A172 (cell line): ENCODE measurements around the gene CERK. TPM values are rescaled to one million over a fixed set of nuclear protein-coding genes. Genes with fewer than 3 reads are reported as not detected.

Experiments used
- DNase-seq: peaks from one replicate; pipeline ENCODE4 v3.0.0-alpha.2; 2015; ENCODE audit warnings: low spot score
- total RNA-seq: library from RNA; depleted of rRNA; stranded (reverse); fragments of >200 nt; shearing (Covaris generic); gene quantifications from 2 replicates; pipeline ENCODE4 v1.2.3, GENCODE V29; 2014

CERK gene
- total RNA-seq, 1 experiment from 2014 or later, result 34.9 TPM

DNA sequence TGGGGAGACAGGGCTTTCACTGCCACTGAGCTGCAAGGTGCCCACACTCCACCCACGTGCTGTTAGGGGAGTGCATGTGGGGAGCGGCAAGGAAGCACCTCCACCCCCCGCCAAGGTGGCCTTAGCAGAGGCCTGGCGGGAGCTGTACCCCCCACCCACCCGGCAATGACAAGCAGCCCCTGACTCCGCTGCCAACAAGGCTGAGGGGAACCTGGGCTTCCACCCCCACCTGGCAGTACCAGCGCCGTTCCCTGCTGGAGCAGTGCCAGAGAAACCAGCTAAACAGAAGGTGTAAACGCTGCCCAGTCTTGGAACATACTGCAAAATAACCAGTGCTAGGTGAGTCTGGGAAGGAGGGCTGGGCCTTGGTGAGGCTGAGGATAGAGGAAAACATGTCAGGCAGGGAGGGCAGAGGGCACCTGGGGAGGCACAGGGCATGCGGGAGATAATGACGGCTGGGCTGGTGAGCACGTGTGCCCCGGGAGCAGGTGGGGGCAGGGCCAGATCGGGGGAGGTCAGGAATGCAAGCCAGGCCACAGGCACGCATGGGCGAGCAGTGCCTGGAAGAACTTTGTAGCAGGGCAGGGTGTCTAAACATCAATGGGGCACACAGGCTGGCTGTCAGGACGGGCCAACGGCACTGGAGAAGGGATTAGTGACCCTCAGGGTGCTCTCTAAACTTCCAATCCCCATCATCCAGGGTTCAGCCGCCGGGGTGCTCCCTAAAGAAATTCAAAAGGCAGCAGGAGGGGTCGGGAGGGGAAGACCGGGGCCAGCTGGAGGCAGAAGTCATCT lies 6.6 kb downstream of the CERK start:
- no peak for DNase-seq

DNA sequence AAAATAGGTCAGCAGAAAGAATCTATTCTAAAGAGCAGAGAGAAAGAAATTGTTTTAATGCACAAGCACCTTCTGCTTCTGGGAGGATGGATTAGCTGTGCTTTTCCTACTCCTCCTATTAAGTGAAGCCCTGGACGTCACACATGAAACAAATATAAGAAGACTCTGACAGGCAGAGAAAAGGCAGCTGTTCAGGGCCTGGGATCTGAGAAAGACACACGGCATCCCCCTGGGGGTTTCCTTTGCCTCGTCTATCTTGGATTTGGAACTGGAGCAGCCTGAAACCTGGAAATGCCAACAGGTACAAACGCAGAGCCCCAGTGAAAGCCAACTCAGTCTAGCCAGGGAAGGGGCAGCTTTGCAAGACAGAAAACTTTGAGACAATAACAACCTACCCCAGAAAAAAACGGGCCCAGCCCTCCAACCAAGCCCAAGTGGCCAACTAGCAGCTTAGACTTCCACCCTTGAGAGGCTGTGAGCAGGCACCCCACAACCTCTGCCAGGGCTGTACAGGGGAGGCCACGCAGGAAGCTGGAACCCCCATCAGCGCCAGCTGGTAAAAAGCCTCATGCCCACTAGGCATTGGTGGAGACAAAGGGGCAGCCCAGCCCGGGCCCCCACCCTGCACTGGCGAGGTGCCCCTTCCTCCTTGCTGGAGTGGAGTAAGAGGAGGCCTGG lies 7.3 kb downstream of the CERK start:
- DNase-seq, result no peak

DNA sequence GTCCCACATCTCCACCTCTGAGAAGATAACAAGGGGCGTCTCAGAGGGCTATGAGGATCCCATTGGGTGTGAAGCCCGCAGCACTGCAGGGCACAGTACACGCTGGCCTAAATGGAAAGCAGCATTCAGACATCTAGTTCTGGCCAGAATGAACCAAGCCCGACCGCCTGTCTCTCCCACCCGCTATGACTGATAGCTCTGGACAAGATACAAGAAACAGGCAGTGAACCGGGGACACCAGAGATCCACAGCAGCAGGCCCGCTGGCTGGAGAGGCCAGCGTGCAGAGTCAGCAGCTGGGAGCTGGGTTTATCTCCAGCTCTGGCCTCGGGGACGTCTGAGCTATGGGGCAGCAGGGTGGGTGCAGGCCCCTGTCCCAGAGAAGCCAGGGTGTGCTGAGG lies 9.6 kb downstream of the CERK start:
- no peak for DNase-seq

DNA sequence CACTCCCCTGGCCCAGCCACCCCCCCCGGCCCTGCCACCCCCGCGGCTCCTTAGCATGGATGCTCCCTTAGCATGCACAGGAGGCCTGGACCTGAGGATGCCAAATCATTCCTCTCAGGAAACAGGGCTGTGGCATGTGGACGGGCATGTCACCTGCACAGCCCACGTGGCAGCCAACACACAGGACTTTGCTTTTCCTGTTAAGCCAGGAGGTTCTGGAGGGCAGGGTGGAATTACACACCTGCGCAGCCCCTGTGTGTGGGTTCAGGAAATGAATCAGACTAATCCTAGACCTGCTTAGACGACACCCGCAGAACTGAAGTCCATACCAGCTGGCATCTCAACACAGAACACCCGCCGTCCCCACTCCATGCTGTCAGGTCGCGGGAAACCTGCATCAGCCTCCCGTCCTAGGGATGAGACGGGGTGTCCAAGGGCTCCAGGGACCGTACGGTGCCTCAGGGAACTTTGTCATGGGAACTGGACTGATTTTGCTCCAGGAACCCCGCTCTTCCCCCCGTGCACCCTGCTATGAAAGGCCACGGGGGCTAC lies 10.2 kb downstream of the CERK start:
- no peak for DNase-seq

DNA sequence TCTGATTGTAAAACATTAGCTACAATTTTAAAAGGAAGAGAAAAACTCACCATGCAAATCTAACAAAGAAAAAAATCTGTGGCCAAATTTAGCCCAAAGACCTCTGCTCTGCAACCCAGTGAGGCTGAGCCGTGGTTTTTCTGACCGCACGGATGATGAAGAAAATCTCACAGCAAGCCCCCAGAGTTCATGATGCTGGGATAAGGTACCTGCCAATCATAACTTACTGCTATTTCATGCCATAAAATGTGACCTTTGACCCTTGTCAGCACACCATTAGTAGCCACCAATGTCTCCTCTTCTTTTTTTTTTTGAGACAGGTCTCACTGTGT lies 11.1 kb downstream of the CERK start:
- DNase-seq, result no peak

DNA sequence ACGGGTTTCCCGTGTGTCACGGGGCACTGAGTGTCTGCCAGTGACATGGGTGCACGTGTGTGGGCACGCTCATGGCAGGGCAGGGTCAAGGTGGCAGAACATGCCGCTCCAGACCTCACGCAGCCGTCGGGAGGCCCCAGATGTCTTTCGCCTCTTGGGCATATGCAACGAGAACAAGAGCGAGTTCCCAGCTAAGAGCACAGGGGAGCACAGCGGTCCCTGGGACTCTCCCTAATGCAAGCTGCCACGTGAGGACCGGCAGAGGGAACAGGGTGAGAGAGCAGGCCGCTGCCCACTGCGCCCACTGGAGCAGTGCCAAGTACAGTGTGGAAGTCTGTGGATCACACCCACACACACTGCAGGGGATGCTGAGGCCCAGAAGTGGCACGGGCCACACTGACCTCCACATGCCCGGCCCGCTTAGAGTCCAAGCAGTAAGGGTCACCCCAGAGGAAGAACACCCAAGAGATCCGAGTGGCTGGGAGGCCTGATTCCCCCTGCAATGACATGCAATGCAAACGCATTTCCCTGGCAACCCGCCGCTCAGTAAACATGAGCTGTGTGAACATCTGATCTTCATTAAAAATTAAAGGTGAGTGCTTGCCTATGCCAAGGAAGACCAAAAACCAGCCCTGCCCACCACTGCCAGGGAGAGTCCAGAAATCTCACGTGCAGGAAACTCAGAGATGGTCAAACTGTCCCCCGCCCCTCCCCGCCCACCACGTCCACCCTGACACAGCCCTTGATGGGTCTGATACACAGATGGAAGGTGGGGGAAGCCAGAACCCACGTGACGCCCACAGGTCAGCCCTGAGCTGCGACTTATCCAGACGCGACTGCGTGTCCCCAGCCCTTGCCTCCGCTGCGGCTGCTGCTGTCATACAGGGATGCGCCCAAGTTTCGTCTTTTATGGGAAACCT lies 11.7 kb downstream of the CERK start:
- no peak for DNase-seq

DNA sequence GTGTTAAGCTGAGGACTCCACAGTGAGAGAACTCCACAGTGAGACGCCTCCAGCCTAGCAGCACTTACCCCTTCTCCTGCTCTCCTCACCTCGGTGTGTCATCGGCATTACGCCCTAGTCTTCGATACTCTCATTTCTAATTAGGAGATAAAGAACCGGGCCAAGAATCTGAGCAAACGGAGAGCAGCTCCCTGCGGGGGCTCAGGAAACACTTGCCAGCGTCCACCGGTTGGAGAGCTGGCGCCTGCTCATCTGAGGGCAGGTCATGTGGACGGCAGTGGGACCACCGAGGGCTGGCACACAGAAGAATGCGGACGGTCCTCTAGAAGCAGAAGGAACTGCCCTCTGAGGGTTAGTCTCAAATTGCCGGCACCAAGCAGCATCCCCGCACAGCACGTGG lies 13.0 kb downstream of the CERK start:
- DNase-seq, result no peak

DNA sequence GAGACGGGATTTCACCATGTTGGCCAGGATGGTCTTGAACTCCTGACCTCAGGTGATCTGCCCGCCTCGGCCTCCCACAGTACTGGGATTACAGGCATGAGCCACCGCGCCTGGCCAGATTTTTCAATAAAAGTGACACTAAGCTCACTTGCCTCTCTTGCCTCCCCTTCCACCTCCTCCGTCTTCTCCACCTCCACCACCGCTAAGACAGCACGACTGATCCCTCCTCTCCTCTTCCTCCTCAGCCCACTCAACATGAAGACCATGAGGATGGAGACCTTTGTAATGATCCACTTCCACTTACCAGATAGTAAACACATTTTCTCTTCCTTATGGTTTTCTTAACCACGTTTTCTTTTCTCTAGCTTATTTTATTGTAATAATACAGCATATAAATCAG lies 14.2 kb downstream of the CERK start:
- no peak for DNase-seq

DNA sequence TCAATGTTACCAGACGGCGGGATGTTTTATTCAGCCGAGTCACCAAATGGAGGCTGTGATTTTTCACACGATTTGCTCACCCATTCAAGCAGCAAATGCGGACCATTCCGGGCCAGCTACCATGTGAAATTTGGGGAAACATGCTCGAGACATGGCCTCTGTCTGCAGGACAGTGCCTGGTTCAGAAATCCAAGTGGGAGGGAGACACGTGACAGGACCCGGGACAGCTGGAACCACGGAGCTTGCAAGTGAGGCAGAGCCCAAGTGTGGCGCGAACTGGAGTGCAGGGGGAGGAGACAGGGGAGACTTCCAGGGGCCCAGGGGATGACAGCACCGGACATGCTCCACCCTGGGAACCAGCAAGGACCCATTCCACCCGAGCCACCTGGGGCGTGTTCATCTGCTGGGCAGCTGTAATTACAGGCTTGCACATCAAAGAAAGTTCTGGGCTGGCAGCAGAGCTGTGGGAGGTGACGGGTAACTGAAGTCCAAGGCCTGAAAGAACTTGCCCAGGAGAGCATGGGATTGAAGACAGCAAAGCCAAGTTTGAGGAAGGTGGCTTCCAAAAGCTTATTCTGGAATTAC lies 16.5 kb downstream of the CERK start:
- no peak for DNase-seq

DNA sequence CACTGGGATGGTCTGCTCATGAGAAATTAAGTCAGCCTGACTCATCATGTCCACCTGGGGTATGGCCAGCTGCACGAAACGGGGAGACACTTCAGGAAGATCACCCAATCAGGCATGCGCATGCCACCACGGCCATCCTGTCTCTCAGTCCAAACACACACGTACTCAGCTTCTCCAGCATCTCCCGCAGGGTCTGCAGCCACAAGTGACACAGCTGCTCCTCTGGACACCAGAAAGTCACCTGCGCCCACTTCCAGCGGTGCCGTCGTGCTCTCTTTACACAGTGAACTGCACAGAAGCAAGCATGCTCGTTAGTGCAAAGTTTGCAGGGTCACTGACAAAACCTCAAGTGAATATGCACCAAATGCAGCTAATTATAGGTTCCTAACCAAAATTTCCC lies 18.1 kb downstream of the CERK start:
- DNase-seq, result no peak

DNA sequence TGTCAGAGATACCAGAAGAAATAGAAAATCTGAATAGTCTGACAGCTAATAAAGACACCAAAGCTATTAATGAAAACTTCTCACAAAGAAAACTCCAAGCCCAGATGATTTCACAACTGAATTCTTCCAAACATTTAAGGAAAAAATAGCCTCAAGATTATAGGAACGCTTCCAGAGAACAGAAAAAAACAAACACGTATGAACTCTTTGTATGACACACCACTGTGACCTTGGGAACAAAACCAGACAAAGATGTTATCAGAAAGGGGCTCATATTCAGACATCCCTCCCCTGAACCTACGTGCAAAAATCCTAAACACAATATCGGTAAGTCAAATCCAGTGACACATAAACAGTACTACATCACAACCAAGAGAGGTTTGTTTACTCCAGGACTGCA lies 23.5 kb downstream of the CERK start:
- DNase-seq, result no peak

DNA sequence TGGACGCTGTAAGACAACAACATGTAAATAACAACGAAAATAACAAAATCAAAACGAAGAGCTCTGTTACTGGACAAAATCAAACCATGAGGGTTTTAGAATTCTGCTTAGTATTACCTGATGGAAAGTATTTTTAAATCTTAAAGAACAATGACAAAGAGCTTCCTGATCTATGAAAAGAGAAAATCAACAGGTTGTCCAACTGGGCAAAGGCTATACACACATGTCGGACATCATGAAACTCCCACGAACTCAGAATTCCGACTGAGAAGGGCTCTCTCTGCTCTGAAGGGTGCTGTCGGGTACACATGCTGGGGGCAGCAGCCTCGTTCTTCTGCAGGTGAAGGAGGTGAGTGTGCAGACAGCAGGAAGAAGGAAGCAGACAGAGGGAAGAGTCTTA lies 25.8 kb downstream of the CERK start:
- DNase-seq, result no peak

DNA sequence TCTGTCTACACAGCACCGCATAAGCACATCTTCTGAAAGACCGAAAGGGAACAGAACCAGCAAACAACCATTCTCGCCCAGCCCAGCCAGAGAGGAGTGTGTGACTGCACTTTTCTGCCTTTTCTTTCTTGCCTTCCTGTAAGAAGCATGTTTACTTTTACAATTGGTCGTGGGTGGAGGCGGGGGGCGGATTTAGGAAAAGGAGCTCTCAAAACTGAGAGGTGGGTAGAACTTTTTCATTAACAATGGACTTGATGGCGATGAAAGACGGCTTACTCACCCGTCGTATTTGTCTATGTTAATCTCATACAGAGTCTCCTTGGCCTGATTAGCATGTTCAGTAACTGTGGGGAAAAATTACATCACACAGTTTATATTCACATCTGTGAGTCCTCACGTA lies 27.2 kb downstream of the CERK start:
- DNase-seq, result no peak

DNA sequence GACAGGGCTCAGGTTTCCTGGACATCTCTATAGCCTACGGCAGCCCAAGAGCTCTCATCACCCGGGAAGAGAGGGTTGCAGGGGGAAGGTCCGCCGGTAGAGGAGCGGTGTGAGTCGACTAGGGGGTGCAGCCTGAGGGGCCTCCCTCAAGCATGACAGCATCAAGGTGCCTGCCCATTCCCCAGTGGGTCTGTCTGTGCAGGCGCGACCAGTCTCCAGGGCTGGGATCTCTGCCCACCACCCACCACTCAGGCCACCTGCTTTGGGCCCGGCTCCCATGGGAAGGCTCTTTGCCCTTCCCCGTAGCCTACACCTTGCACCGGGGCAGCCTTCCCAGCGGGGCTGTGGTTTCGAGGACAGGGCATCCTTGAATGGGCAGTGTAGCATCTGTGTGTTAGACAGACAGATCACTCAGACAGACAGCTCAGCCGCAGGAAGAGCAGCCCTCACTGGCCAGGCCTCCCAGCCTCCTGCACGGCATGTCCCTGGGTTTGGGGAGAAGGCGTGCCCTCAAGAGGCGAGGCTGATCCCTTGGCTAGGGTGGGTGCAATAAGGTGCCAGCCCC lies 29.2 kb downstream of the CERK start:
- DNase-seq, result no peak

DNA sequence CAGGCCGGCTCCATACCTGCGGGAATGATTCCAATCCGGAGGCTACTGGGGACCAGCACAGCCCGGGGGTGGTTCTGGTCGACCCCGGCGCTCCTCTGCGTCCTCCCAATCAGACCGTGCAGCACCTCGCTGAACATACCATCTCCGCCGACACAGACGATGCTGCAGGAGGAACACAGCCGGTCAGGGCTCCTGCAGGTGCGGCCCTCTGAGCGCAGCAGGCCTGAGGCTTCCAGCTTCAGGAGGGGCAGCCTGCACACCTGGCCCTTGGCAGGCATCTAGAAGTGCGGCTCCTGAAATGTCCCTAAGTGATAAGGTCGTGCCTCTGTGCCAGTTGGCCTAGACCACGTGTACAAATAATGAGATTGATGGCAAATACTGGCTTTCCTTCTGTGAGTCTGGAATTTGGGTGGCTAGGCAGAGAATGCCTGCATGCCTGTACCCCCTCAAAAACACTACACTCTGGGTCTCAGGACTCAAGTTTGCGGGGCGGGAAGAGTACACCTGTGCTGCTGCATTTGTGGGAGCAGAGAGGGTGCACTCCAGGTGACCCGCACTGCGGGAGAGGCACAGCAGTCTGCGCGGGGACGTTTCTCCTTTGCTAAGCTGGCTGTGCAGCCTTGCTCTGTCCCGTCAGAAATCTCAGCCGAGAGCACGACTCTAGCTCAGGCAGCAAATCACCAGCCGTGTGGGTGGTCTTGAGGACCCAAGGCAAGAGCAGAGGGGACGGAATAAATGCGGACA lies 30.1 kb downstream of the CERK start:
- DNase-seq, result no peak

DNA sequence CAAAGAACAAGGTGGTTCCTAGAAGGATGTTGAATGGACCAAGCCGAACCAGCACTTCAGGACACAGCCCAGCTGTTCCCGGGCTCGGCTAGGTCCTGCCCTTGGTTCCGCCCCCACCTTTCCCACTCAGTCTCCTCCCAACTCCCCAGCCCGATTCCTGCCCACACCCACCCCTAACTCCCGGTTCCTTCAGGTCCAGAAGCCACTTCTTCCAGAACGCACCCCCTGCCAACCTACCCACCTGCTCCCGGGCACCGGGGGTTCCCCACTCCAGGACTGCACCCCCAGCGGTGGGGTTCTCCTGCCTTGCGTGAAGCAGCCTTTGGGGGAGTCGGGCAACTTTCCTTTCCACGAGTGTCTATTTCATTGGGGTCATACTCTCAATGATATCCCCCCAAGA lies 30.7 kb downstream of the CERK start:
- no peak for DNase-seq

DNA sequence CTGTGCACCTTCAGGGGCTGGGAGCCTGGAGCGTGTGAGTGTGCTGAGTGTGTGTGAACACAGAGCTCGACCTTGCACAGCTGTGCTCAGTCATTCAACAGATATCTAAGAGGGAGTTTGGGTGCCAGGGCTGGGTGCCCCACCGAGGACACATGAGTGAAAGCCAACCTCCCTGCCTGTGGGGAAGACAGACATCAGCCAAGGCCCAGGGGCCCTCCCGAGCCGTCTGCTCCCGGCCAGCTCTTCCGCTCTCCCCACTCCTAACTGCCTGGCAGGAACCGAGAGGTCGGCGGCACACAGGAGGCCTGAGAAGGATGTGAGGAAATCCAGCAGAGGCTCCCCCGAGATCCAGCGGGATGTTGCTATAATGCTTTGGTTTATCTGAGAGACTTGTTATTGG lies 32.0 kb downstream of the CERK start:
- no peak for DNase-seq

DNA sequence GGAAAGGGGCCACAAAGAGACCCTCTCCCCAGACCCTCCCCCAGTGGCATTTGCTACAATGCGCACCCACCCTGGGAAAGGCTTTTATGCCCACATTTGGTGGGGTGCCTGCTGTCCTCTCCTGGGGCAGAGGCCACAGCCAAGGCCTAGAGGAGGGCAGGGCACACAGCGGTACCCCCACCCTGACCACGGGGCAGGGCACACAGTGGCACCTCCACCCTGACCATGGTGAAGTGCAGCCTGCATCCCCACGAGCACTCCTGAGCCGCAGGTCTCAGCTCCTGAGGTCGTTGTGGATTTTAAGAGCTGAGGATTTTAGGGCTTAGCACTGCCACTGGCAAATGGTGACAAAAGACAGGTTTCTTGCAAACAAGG lies 34.1 kb downstream of the CERK start:
- no peak for DNase-seq

DNA sequence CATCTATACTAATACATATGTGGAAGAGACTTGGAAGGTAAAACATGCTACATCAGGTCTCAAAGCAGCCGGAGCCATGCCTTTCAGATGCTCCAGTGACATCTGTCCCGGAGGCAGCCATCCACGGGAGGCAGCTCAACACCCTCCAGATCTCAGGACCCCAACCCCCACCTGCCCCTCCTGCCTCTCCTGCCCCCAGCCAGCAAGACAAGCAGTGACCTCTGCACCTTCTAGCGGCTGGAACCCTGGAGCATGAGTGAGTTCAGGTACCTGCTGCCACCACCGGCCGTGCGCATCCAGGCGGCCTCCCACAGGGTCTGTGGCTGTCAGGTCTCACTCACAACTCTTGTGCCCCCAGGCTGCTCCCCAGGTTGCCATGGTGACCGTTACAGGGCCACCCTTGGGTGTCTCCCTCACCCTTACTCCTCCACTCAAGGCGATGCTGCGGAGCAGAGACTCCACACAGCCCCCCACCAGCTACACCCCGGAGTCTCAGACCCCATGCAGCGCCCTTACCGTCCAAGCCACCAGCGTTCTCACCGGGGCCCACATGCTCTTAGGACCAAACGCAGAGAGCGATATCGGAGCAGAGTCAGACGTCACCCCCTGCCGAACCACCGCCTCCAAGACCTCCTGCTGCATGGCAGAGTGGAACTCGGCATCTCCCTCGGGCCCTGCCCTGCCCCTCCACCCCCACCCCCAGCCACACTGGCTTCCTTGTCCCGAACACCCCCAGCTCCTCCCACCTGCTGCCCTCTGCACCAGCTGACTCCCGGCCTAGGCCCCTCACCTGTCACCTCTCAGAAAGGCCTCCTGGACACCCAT lies 34.7 kb downstream of the CERK start:
- no peak for DNase-seq

DNA sequence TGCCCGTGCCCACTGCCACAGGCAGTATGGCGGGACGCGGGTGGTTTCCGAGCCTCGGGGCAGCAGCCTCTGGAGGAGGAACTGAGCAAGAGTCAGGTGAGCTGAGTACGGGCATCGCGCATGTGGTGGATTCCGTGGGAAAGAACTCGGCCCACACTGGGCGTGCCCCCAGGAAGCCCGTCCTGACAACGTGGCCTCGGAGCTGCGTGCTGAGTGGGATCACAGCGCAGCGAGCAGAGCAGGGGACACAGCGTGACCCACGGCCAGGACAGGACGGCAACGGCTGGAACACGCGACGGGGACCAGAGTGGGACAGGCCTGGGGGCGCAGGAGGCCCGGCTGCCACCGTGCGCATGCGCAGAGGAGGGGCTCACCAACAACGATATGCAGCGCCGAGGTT lies 36.8 kb downstream of the CERK start:
- no peak for DNase-seq
